ENCODE results near the gene AP4S1.
"Not testable (repeated sequence)": the region's sequence is repeated elsewhere in the genome, so short reads cannot be mapped to it uniquely, and the experiment has no call there.

Gene AP4S1

DNA sequence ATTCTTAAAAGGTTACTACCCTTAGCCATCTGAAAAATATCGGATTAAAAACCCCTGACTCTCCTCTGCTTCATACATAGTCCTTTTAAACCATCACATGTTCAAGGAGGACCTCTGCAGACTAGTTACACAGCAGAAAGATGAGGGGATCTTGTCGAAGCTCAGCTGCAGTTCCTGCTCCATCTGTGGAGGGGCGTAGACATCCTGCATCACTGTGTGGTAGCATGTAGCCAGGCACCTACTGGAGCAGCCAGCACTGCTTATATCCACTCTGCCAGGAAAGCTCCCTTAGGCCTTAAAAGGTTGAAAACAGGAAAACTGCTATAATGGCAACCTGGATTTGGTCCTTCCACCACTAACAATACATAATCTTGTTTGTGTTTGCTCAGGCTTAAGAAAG is 58.3 kb downstream of the AP4S1 start:
- H2AFZ ChIP-seq (ENCODE audit: low read depth, low read length): no peak overlapping the region
- no peaks in the 10 kb centered on the region for H3K27me3 ChIP-seq (ENCODE audit: insufficient read depth, low read length, poor library complexity)
- H3K4me3 ChIP-seq (ENCODE audit: low read depth in 1 of 2, low read length in 2 of 2): no peak overlapping the region
- no peak overlapping the region for H3K27ac ChIP-seq (ENCODE audit: low read length)
- no peaks in the 10 kb centered on the region for H3K9me3 ChIP-seq (ENCODE audit: insufficient read depth, low read length, severe bottlenecking)
- no peak overlapping the region for H3K9ac ChIP-seq (ENCODE audit: low read depth, low read length)
- DNase-seq: no peak
- H3K79me2 ChIP-seq (ENCODE audit: insufficient read depth, low read length): no peaks in the 10 kb centered on the region
- no peak for ATAC-seq (ENCODE audit: insufficient read depth, low read depth)
- no peaks in the 10 kb centered on the region for H4K20me1 ChIP-seq (ENCODE audit: insufficient read depth, low read length)
- TF ChIP-seq, protein P1, sequence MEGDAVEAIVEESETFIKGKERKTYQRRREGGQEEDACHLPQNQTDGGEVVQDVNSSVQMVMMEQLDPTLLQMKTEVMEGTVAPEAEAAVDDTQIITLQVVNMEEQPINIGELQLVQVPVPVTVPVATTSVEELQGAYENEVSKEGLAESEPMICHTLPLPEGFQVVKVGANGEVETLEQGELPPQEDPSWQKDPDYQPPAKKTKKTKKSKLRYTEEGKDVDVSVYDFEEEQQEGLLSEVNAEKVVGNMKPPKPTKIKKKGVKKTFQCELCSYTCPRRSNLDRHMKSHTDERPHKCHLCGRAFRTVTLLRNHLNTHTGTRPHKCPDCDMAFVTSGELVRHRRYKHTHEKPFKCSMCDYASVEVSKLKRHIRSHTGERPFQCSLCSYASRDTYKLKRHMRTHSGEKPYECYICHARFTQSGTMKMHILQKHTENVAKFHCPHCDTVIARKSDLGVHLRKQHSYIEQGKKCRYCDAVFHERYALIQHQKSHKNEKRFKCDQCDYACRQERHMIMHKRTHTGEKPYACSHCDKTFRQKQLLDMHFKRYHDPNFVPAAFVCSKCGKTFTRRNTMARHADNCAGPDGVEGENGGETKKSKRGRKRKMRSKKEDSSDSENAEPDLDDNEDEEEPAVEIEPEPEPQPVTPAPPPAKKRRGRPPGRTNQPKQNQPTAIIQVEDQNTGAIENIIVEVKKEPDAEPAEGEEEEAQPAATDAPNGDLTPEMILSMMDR (IDR thresholded peaks at IDR 0.05; ENCODE audit: borderline replicate concordance, extremely low read depth, low read length, poor library complexity, severe bottlenecking): no peak
- no peak for TF ChIP-seq EZH2 (IDR thresholded peaks at IDR 0.05; ENCODE audit: borderline replicate concordance, low read depth, low read length, severe bottlenecking)
- H3K4me2 ChIP-seq (ENCODE audit: insufficient read depth, low read length): no peak overlapping the region
- no peaks in the 10 kb centered on the region for H3K4me1 ChIP-seq (ENCODE audit: insufficient read depth, low read length)
- peaks cover 2% of the 10 kb centered on the region; the same call in 1 of the 2 replicates for H3K36me3 ChIP-seq (ENCODE audit: insufficient read depth, low read length)

DNA sequence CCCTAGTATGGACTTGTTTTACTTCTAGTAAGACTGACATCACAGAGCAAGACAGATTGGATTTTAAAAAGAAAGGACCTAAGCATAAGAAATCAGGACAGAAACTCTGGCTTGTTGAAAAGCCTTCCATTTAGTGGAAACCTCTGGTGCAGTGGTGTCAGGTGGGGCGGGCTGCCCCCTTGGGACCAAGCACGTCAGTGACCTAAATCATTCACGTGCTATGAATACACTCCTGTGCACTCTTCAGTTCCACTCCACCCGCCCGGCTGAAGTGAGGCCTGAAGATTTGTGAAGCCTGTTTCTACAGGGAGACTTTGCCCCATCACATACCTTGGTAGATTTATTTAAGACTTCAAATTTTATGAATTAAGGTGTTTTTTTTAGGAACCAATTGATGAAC is 58.9 kb downstream of the AP4S1 start:
- H3K4me3 ChIP-seq (ENCODE audit: low read depth in 1 of 2, low read length in 2 of 2): no peak overlapping the region
- H2AFZ ChIP-seq (ENCODE audit: low read depth, low read length): no peak overlapping the region
- no peaks in the 10 kb centered on the region for H3K4me1 ChIP-seq (ENCODE audit: insufficient read depth, low read length)
- H3K27me3 ChIP-seq (ENCODE audit: insufficient read depth, low read length, poor library complexity): no peaks in the 10 kb centered on the region
- H3K9ac ChIP-seq (ENCODE audit: low read depth, low read length): no peak overlapping the region
- ATAC-seq (ENCODE audit: insufficient read depth, low read depth) (no peak), DNase-seq (no peak)
- no peaks in the 10 kb centered on the region for H4K20me1 ChIP-seq (ENCODE audit: insufficient read depth, low read length)
- H3K79me2 ChIP-seq (ENCODE audit: insufficient read depth, low read length): no peaks in the 10 kb centered on the region
- no peaks in the 10 kb centered on the region for H3K9me3 ChIP-seq (ENCODE audit: insufficient read depth, low read length, severe bottlenecking)
- no peak overlapping the region for H3K4me2 ChIP-seq (ENCODE audit: insufficient read depth, low read length)
- H3K36me3 ChIP-seq (ENCODE audit: insufficient read depth, low read length): peaks cover 2% of the 10 kb centered on the region; the same call in 1 of the 2 replicates
- no peak overlapping the region for H3K27ac ChIP-seq (ENCODE audit: low read length)
- no peak for TF ChIP-seq EZH2 (IDR thresholded peaks at IDR 0.05; ENCODE audit: borderline replicate concordance, low read depth, low read length, severe bottlenecking)

DNA sequence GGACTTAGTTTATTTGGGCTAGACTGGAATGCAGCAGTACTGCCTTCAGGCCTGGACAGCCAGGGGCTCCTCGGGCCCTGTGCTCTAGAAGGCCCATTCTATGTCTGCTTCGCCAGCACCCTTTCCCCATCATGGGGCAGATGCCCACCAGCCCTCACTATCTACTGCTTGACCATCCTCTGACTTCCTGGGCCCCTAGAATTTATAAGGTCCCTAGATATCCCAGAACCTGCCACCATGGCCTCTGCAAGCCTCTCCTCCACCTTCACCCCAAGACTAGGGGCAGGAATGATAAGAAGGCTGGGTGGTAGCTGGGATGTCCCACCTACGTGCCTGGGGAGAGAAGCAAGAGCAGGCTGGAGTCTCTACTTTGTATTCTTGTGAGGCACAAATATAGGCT is 59.6 kb downstream of the AP4S1 start:
- H4K20me1 ChIP-seq (ENCODE audit: insufficient read depth, low read length): no peaks in the 10 kb centered on the region
- no peak overlapping the region for H3K4me2 ChIP-seq (ENCODE audit: insufficient read depth, low read length)
- H3K9ac ChIP-seq (ENCODE audit: low read depth, low read length): no peak overlapping the region
- no peaks in the 10 kb centered on the region for H3K4me1 ChIP-seq (ENCODE audit: insufficient read depth, low read length)
- H3K27me3 ChIP-seq (ENCODE audit: insufficient read depth, low read length, poor library complexity): no peaks in the 10 kb centered on the region
- no peaks in the 10 kb centered on the region for H3K9me3 ChIP-seq (ENCODE audit: insufficient read depth, low read length, severe bottlenecking)
- H3K79me2 ChIP-seq (ENCODE audit: insufficient read depth, low read length): no peaks in the 10 kb centered on the region
- H3K27ac ChIP-seq (ENCODE audit: low read length): no peak overlapping the region
- TF ChIP-seq EZH2 (IDR thresholded peaks at IDR 0.05; ENCODE audit: borderline replicate concordance, low read depth, low read length, severe bottlenecking): no peak
- TF ChIP-seq, protein P1 (IDR thresholded peaks at IDR 0.05; ENCODE audit: borderline replicate concordance, extremely low read depth, low read length, poor library complexity, severe bottlenecking): no peak
- H2AFZ ChIP-seq (ENCODE audit: low read depth, low read length): no peak overlapping the region
- H3K4me3 ChIP-seq (ENCODE audit: low read depth in 1 of 2, low read length in 2 of 2): no peak overlapping the region
- H3K36me3 ChIP-seq (ENCODE audit: insufficient read depth, low read length): peaks cover 2% of the 10 kb centered on the region; the same call in 1 of the 2 replicates
- ATAC-seq (ENCODE audit: insufficient read depth, low read depth) (no peak), DNase-seq (no peak)

DNA sequence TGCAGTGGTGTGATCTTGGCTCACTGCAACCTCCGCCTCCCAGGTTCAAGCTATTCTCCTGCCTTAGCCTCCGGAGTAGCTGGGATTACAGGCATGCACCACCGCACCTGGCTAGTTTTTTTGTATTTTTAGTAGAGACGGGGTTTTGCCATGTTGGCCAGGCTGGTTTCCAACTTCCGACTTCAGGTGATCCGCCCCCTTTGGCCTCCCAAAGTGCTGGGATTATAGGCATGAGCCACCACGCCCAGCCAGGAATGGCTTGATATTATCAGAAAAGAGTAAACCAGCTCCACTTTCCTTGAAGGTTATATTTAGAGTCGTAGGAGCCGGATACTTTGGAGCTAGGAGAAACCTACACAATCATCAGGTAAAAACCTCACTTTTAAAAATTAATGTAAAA is 61.0 kb downstream of the AP4S1 start:
- H3K27ac ChIP-seq (ENCODE audit: low read length); H3K4me2 ChIP-seq (ENCODE audit: insufficient read depth, low read length); H3K9ac ChIP-seq (ENCODE audit: low read depth, low read length); H3K4me3 ChIP-seq (ENCODE audit: low read depth in 1 of 2, low read length in 2 of 2); H3K27me3 ChIP-seq (ENCODE audit: insufficient read depth, low read length, poor library complexity); H3K4me1 ChIP-seq (ENCODE audit: insufficient read depth, low read length); DNase-seq; ATAC-seq (ENCODE audit: insufficient read depth, low read depth); H3K36me3 ChIP-seq (ENCODE audit: insufficient read depth, low read length); H3K9me3 ChIP-seq (ENCODE audit: insufficient read depth, low read length, severe bottlenecking); H3K79me2 ChIP-seq (ENCODE audit: insufficient read depth, low read length); H4K20me1 ChIP-seq (ENCODE audit: insufficient read depth, low read length); H2AFZ ChIP-seq (ENCODE audit: low read depth, low read length): not testable (repeated sequence)
